Measurements from ENCODE around the gene OGFOD2.
"Not testable (repeated sequence)": the region's sequence is repeated elsewhere in the genome, so short reads cannot be mapped to it uniquely, and the experiment has no call there.

The OGFOD2 gene

GRCh38 chr12:123005081-123005626 lies 30.1 kb downstream of the OGFOD2 start:
- no peak for DNase-seq (ENCODE audit: low spot score)

- DNase-seq (ENCODE audit: low spot score), result no peak
Observed at GRCh38 chr12:123006977-123007376, 31.9 kb downstream of the OGFOD2 start.

- no peak for DNase-seq (ENCODE audit: low spot score)
Observed at GRCh38 chr12:123010110-123010509, 35.1 kb downstream of the OGFOD2 start.

GRCh38 chr12:123010681-123011080 lies 35.6 kb downstream of the OGFOD2 start:
- no peak for DNase-seq (ENCODE audit: low spot score)

GRCh38 chr12:123011701-123012100 lies 36.7 kb downstream of the OGFOD2 start:
- no peak for DNase-seq (ENCODE audit: low spot score)

- no peak for DNase-seq (ENCODE audit: low spot score)
Observed at GRCh38 chr12:123013185-123014095, 38.4 kb downstream of the OGFOD2 start.

GRCh38 chr12:123014473-123014872 lies 39.4 kb downstream of the OGFOD2 start:
- DNase-seq (ENCODE audit: low spot score), result not testable (repeated sequence)

- no peak for DNase-seq (ENCODE audit: low spot score)
Observed at GRCh38 chr12:123017753-123018152, 42.7 kb downstream of the OGFOD2 start.

- DNase-seq (ENCODE audit: low spot score), result no peak
Observed at GRCh38 chr12:123019841-123020138, 44.7 kb downstream of the OGFOD2 start.

- no peak for DNase-seq (ENCODE audit: low spot score)
Observed at GRCh38 chr12:123021688-123022604, 46.9 kb downstream of the OGFOD2 start.

- no peak for DNase-seq (ENCODE audit: low spot score)
Observed at GRCh38 chr12:123022846-123023245, 47.8 kb downstream of the OGFOD2 start.

- DNase-seq (ENCODE audit: low spot score), result no peak
Observed at GRCh38 chr12:123024819-123025391, 49.9 kb downstream of the OGFOD2 start.

- no peak for DNase-seq (ENCODE audit: low spot score)
Observed at GRCh38 chr12:123026094-123026853, 51.2 kb downstream of the OGFOD2 start.

GRCh38 chr12:123027726-123028445 lies 52.8 kb downstream of the OGFOD2 start:
- no peak for DNase-seq (ENCODE audit: low spot score)

GRCh38 chr12:123028475-123028874 lies 53.4 kb downstream of the OGFOD2 start:
- no peak for DNase-seq (ENCODE audit: low spot score)

- no peak for DNase-seq (ENCODE audit: low spot score)
Observed at GRCh38 chr12:123029550-123029949, 54.5 kb downstream of the OGFOD2 start.

Data from GM03348 (cell line).